ENCODE measurements around the gene TRAPPC12. TPM values are rescaled to one million over a fixed set of nuclear protein-coding genes. Genes with fewer than 3 reads are reported as not detected.

Gene TRAPPC12
- total RNA-seq, 2 donors from 2014 or later: 69.5 to 73.2 TPM

- no peak for DNase-seq (ENCODE audit: low spot score)
- no peak overlapping the region for H3K27ac ChIP-seq
- H3K4me1 ChIP-seq: no peaks in the 10 kb centered on the region
- no peak overlapping the region for H3K4me3 ChIP-seq
- no peaks in the 10 kb centered on the region for H3K27me3 ChIP-seq
- no peak for TF ChIP-seq CTCF (IDR thresholded peaks at IDR 0.05)
- no peaks in the 10 kb centered on the region for H3K9me3 ChIP-seq
- peaks cover 52% of the 10 kb centered on the region for H3K36me3 ChIP-seq
Observed at GRCh38 chr2:3387644-3388411, 8.3 kb downstream of the TRAPPC12 start.

- H3K27me3 ChIP-seq: no peaks in the 10 kb centered on the region
- no peak for TF ChIP-seq CTCF (IDR thresholded peaks at IDR 0.05)
- H3K4me3 ChIP-seq: no peak overlapping the region
- H3K27ac ChIP-seq: no peak overlapping the region
- H3K4me1 ChIP-seq: no peaks in the 10 kb centered on the region
- DNase-seq (ENCODE audit: low spot score): no peak
- peaks cover 53% of the 10 kb centered on the region for H3K36me3 ChIP-seq
- H3K9me3 ChIP-seq: no peaks in the 10 kb centered on the region
Observed at GRCh38 chr2:3388412-3388738, 8.9 kb downstream of the TRAPPC12 start.

GRCh38 chr2:3389193-3389592 is 9.7 kb downstream of the TRAPPC12 start:
- Histone ChIP-seq H3K4me1 (no peaks in the 10 kb centered on the region), H3K27me3 (no peaks in the 10 kb centered on the region), H3K9me3 (no peaks in the 10 kb centered on the region), H3K36me3 (peaks cover 56% of the 10 kb centered on the region), H3K4me3 (no peak overlapping the region), H3K27ac (no peak overlapping the region)
- no peak for DNase-seq (ENCODE audit: low spot score)
- no peak for TF ChIP-seq CTCF (IDR thresholded peaks at IDR 0.05)

- H3K27me3 ChIP-seq: no peaks in the 10 kb centered on the region
- TF ChIP-seq CTCF (IDR thresholded peaks at IDR 0.05): no peak
- DNase-seq (ENCODE audit: low spot score): no peak
- no peak overlapping the region for H3K4me3 ChIP-seq
- no peaks in the 10 kb centered on the region for H3K4me1 ChIP-seq
- H3K27ac ChIP-seq: no peak overlapping the region
- H3K36me3 ChIP-seq: peaks cover 58% of the 10 kb centered on the region
- H3K9me3 ChIP-seq: no peaks in the 10 kb centered on the region
Observed at GRCh38 chr2:3390041-3390440, 10.5 kb downstream of the TRAPPC12 start.

GRCh38 chr2:3392216-3392615 is 12.7 kb downstream of the TRAPPC12 start:
- TF ChIP-seq CTCF (IDR thresholded peaks at IDR 0.05): no peak
- no peaks in the 10 kb centered on the region for H3K4me1 ChIP-seq
- no peak overlapping the region for H3K27ac ChIP-seq
- H3K4me3 ChIP-seq: no peak overlapping the region
- no peaks in the 10 kb centered on the region for H3K27me3 ChIP-seq
- DNase-seq (ENCODE audit: low spot score): no peak
- peaks cover 58% of the 10 kb centered on the region for H3K36me3 ChIP-seq
- peaks cover 9 to 16% of the 10 kb centered on the region in 2 donors for H3K9me3 ChIP-seq
